HAP-1 (cell line): ENCODE results near the gene CYP21A2.
"Not testable (repeated sequence)": the region's sequence is repeated elsewhere in the genome, so short reads cannot be mapped to it uniquely, and the experiment has no call there.

Experiments
- DNase-seq, 2 experiments: peaks; one replicate each; pipeline ENCODE4 v3.0.0-alpha.2; 2016 to 2020; ENCODE audit warnings: low spot score in 2 of 2
- H3K27me3 ChIP-seq: fragments of 250-450 bp; sonication (Bioruptor Pico); 2 replicates; pipeline ENCODE4 v1.5.1; 2020; ENCODE audit warnings: low read depth, mild to moderate bottlenecking, moderate library complexity
- H3K36me3 ChIP-seq: fragments of 250-450 bp; sonication (Bioruptor Pico); replicated peaks from 2 replicates; pipeline ENCODE4 v1.5.1; 2020; ENCODE audit warnings: mild to moderate bottlenecking
- H3K4me1 ChIP-seq: fragments of 250-450 bp; sonication (Bioruptor Pico); 2 replicates; pipeline ENCODE4 v1.5.1; 2020; ENCODE audit warnings: mild to moderate bottlenecking
- H3K4me3 ChIP-seq: fragments of 250-450 bp; sonication (Bioruptor Pico); 2 replicates; pipeline ENCODE4 v1.5.1; 2020; ENCODE audit warnings: mild to moderate bottlenecking, moderate library complexity
- H3K9me3 ChIP-seq: fragments of 250-450 bp; sonication (Bioruptor Pico); 2 replicates; pipeline ENCODE4 v1.5.1; 2020; ENCODE audit warnings: mild to moderate bottlenecking, moderate library complexity
- in situ Hi-C: fragments of 300-500 bp; cut with MboI; formaldehyde crosslinking; loops from 3 replicates; pipeline ENCODE4 v1.14.3; 2020; ENCODE audit warnings: low sequenced_read_pairs, inconsistent platforms, mixed read lengths

Gene CYP21A2

DNA sequence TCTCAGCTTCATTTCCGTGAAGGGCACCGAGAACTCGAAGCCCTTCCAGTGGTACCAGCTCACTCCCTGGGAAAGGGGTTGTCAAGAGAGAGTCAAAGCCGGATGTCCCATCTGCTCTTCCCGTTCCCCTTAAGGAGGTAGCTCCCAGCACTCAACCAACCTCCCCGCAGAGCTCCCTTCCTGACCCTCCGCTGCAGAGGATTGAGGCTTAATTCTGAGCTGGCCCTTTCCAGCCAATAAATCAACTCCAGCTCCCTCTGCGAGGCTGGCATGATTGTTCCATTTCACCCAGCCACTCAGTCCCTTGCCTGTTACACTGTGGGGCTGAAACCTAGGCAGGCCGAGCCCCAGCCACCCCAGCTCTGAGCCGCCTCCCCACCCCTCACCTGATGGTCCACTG lies 3.2 kb downstream of the CYP21A2 start:
- H3K36me3 ChIP-seq, H3K27me3 ChIP-seq, H3K4me1 ChIP-seq, H3K9me3 ChIP-seq, H3K4me3 ChIP-seq, DNase-seq, in situ Hi-C loops: not testable (repeated sequence)

DNA sequence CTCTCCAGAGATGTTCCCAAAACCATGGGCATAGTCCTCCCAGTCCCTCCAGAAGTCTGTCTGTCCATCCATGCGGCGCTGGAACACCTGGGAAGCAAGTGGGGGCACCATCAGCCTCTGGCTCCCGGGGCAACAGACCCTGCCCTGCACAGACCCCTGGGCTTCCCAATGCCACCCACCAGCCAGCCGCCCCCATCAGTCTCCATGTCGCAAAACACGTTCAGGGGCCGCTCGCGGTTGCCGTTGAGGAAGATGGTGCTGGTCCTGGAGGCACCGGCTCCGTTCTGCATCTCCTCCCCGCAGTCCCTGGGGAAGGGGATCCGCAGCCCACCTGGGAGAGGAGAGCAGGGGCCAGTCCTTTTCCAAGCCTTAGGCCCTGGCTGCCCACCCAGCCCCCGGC lies 4.1 kb downstream of the CYP21A2 start:
- DNase-seq, H3K4me1 ChIP-seq, in situ Hi-C loops: not testable (repeated sequence)

DNA sequence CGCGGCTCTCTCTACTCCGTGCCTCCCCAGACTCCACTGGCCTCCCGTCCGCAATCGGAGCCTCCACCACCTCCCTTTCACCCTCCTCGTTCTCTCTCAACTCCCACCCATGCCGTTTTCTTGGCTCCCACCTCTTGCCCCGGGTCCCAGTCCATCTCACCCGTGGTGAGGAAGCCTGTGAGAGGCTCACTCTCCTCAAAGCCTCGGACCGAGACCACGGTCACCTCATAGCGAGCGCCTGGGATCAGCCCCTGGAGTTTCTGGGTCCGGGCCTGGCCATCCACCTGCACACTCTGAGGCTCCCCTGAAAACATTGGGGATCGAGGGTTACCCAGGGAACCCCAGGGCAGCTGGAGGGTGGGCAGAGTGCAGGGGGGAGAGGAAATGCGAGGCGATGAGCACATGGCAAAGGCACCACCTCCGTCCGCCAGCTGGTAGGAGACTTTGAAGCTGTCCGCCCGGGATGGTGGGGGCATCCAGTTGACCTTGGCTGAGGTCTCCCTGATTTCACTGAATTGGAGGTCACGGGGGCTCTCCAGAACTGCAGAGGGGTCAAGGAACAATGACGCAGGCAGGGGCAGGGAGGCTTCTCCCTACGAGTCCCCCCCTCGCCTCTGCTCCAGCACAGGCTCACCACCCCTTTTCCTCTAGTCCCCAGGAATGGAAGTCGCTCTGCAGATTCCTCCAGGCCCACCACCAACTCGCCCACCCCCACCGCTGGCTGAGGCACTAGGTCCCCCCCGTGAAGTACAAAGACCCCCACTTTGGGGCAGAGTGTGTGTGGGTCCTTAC lies 5.6 kb downstream of the CYP21A2 start:
- in situ Hi-C loops, DNase-seq, H3K27me3 ChIP-seq, H3K36me3 ChIP-seq, H3K4me3 ChIP-seq, H3K9me3 ChIP-seq, H3K4me1 ChIP-seq: not testable (repeated sequence)

More for the DNA sequence above, 4.1 kb downstream of the CYP21A2 start:
- not testable (repeated sequence) for H3K4me3 ChIP-seq, H3K27me3 ChIP-seq, H3K36me3 ChIP-seq, H3K9me3 ChIP-seq

- H3K4me1 ChIP-seq, DNase-seq, H3K9me3 ChIP-seq, H3K36me3 ChIP-seq, in situ Hi-C loops, H3K4me3 ChIP-seq, H3K27me3 ChIP-seq: not testable (repeated sequence)
These were observed 6.7 kb downstream of the CYP21A2 start for GRCh38 chr6:32044916-32045315.

- Histone ChIP-seq H3K9me3 (no peaks in the 10 kb centered on the region), H3K27me3 (no peaks in the 10 kb centered on the region), H3K36me3 (no peaks in the 10 kb centered on the region), H3K4me1 (no peaks in the 10 kb centered on the region), H3K4me3 (no peak overlapping the region)
- no peak for DNase-seq
- in situ Hi-C loops, result no loop called here
These were observed 7.7 kb downstream of the CYP21A2 start for GRCh38 chr6:32045811-32046449.

DNA sequence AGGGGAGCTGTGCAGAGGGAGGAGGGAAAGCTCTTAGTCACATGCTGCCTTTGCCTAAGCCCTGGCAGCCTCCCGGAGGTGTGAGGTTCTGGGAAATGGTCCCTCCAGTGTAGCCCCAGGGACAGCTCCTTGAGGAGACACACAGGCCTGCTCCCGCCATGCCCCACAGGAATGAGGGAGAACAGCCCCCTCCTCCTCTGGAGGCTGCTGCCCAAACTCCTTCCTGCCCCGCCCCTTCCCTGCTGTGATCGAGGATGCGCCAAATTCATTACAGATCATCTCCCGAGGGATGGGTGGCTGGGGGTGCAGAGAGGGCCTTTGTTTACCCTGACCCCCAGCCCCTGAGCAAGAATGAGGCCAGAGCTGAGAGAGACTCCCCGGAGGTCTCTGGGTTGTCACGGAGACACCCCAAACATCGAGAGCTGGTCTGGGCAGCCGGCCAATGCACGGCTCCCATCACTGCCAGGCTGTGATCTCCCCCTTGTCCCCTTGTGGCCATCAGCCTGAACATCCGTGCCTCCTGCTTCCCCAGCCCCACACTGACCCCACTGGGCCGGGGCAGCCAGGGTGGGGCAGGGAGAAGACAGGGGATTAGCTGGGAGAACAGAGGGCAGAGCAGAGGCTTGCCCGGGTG lies 8.4 kb downstream of the CYP21A2 start:
- H3K4me3 ChIP-seq, result no peak overlapping the region
- no peaks in the 10 kb centered on the region for H3K4me1 ChIP-seq
- no peaks in the 10 kb centered on the region for H3K9me3 ChIP-seq
- no peaks in the 10 kb centered on the region for H3K27me3 ChIP-seq
- DNase-seq, result peak in 1 of 2 experiments; percentile 22
- in situ Hi-C loops, result no loop called here
- no peaks in the 10 kb centered on the region for H3K36me3 ChIP-seq

DNA sequence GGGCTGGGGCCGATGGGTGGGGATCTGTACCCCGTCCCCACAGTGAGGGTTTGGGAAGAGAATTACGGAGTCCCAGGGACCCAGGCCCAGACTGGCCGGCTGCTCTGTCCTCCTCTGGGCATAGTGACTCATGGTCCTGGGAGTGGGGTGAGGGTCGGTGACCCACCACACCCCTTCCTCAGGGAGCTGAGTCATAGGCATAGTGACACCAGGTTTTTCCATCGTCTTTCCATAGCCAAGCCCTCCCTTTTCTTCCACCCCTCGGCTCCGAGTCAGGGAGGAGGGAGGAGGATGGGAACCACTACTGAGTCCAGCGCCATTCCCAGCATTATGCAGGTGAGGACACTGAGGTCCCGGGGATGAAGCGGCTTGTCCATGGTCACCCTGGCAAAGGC lies 8.9 kb downstream of the CYP21A2 start:
- Histone ChIP-seq H3K36me3 (no peaks in the 10 kb centered on the region), H3K4me3 (no peak overlapping the region), H3K4me1 (no peaks in the 10 kb centered on the region), H3K27me3 (no peaks in the 10 kb centered on the region), H3K9me3 (no peaks in the 10 kb centered on the region)
- in situ Hi-C loops, result no loop called here
- DNase-seq, result no peak

DNA sequence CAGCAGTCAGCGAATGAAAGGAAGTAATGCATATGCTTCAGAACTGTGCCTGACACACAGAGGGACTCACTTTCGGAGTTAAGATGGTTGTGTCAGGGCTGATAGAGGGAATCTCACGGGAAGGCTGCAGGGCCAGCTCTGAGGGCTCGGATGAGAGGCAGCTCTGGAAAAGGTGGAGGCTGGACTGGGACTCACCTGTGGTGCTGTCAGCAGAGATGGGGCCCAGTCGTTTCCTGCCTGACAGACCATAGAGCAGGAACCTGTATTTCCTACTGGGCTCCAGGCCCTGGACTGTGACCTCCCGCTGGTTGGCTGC lies 9.3 kb downstream of the CYP21A2 start:
- in situ Hi-C loops, result no loop called here
- Histone ChIP-seq H3K36me3 (no peaks in the 10 kb centered on the region), H3K9me3 (no peaks in the 10 kb centered on the region), H3K4me1 (no peaks in the 10 kb centered on the region), H3K4me3 (no peak overlapping the region), H3K27me3 (no peaks in the 10 kb centered on the region)
- DNase-seq, result no peak

DNA sequence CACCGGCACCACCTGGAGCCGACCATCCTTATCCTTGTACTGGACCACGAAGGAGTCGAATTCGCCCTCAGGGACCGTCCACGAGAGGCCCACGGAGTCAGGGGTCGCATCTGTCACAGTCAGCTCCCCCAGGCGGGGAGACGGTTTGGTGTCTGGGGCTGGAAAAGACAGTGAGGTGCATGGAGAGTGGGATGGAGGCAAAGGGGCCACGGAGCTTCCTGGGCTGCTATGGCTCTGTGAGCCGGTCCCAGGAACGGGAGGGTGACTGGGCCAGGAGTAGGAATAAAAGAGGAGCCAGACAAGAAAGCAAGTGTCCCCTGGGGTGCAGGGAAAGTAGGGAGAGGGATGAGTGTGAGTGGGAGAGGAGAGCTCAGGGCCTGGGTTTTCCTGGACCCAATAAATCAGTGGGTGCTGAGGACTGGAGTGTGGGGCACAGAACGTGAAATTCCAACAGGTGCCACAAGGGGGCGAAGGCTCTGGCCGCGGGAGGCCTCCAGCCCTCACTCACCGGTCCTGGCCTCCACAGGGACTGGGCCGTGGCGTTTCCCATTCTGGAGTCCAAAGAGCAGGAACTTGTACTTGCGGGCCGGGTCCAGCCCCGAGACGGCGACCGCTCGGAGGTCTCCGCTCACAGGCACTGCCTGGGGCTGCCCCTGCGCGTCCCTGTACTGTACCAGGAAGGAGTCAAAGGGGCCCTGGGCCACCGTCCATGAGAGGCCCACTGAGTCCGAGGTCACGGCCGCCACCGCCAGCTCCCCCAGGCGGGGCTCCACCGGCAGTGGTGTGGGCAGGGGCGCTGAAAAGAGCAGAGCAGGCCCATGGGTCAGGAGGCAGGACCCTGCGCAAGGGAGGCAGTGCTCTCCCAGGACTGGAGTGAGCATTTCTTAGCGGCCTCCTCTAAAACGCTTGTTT lies 9.9 kb downstream of the CYP21A2 start:
- H3K36me3 ChIP-seq, result no peaks in the 10 kb centered on the region
- H3K27me3 ChIP-seq, result no peaks in the 10 kb centered on the region
- H3K4me3 ChIP-seq, result no peak overlapping the region
- H3K9me3 ChIP-seq, result no peaks in the 10 kb centered on the region
- peak; percentile 54 to 88 for DNase-seq
- in situ Hi-C loops, result no loop called here
- H3K4me1 ChIP-seq, result no peaks in the 10 kb centered on the region

GRCh38 chr6:32049149-32049548 lies 10.9 kb downstream of the CYP21A2 start:
- H3K4me1 ChIP-seq, H3K9me3 ChIP-seq, H3K27me3 ChIP-seq, DNase-seq, H3K36me3 ChIP-seq, in situ Hi-C loops, H3K4me3 ChIP-seq: not testable (repeated sequence)

GRCh38 chr6:32049736-32050135 lies 11.5 kb downstream of the CYP21A2 start:
- H3K4me1 ChIP-seq, H3K27me3 ChIP-seq, H3K9me3 ChIP-seq, H3K4me3 ChIP-seq, H3K36me3 ChIP-seq, in situ Hi-C loops, DNase-seq: not testable (repeated sequence)

DNA sequence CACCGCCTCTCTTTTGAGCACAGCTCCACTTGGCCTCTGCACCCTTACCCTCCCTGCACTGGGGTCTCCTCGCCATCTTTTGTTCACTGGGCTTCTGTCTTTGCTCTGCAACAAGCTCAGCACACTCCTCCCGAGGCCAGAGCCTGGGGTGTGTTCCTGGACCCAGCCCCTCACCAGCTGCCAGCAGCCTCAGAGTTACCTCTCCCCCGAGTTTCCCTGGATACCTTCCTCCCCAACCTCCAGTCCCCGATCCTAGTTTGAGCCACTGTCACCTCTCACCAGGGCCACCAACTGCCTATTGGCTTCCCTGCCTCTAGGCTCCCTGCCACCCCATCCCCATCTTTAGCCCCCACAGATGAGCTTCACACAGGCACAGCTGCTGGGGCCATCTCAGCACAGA lies 12.3 kb downstream of the CYP21A2 start:
- no peaks in the 10 kb centered on the region for H3K36me3 ChIP-seq
- no peak for DNase-seq
- in situ Hi-C loops, result no loop called here
- H3K4me1 ChIP-seq, result no peaks in the 10 kb centered on the region
- no peak overlapping the region for H3K4me3 ChIP-seq
- H3K9me3 ChIP-seq, result no peaks in the 10 kb centered on the region
- H3K27me3 ChIP-seq, result no peaks in the 10 kb centered on the region

- H3K9me3 ChIP-seq, H3K4me3 ChIP-seq, H3K36me3 ChIP-seq, DNase-seq, H3K4me1 ChIP-seq, H3K27me3 ChIP-seq, in situ Hi-C loops: not testable (repeated sequence)
These were observed 14.4 kb downstream of the CYP21A2 start for GRCh38 chr6:32052626-32053025.

DNA sequence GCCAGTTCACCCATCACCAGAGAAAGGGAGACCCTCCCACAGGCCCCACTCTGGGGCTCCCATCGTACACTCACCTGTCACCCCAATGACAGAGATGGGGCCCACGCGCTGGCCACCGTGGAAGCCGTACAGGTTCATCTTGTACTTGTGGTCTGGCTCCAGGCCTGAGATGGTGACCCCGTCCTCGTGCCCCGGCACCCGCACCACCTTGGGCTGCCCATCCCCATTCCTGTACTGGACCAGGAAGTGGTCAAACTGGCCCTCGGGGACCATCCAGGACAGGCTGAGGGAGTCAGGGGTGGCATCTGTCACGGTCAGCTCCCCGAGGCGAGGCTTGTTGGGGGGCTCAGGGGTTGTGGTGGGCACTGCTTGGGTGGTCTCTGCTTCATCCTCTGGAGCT lies 15.1 kb downstream of the CYP21A2 start:
- in situ Hi-C loops, DNase-seq, H3K4me3 ChIP-seq, H3K4me1 ChIP-seq, H3K9me3 ChIP-seq, H3K36me3 ChIP-seq, H3K27me3 ChIP-seq: not testable (repeated sequence)
